ENCODE measurements around the gene RTN4RL1. TPM values are rescaled to one million over a fixed set of nuclear protein-coding genes. Genes with fewer than 3 reads are reported as not detected.

The RTN4RL1 gene
- total and polyA plus RNA-seq, 9 of the 15 experiments (the other 6 are each of a cell fraction or from before 2014, with no cell fraction given): 0.04 to 0.06 (median 0.04) TPM; not detected in 5

GRCh38 chr17:1951920-1952319, 73.2 kb downstream of the RTN4RL1 start (continued):
- TF ChIP-seq ZNF384 (IDR thresholded peaks at IDR 0.05; ENCODE audit: low read depth, low read length): no peak
- no peak for TF ChIP-seq SPI1 (IDR thresholded peaks at IDR 0.05; ENCODE audit: borderline replicate concordance, low read depth, low read length)
- TF ChIP-seq, protein P1, sequence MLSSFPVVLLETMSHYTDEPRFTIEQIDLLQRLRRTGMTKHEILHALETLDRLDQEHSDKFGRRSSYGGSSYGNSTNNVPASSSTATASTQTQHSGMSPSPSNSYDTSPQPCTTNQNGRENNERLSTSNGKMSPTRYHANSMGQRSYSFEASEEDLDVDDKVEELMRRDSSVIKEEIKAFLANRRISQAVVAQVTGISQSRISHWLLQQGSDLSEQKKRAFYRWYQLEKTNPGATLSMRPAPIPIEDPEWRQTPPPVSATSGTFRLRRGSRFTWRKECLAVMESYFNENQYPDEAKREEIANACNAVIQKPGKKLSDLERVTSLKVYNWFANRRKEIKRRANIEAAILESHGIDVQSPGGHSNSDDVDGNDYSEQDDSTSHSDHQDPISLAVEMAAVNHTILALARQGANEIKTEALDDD (IDR thresholded peaks at IDR 0.05): no peak
- no peak for TF ChIP-seq MCM7 (IDR thresholded peaks at IDR 0.05)
- no peak for TF ChIP-seq PTRF (tag; IDR thresholded peaks at IDR 0.05)
- TF ChIP-seq ZNF347 (CRISPR knock-in tag; IDR thresholded peaks at IDR 0.05; ENCODE audit: low read depth): no peak
- TF ChIP-seq ETV6 (IDR thresholded peaks at IDR 0.05; ENCODE audit: borderline replicate concordance in 1 of 2, low read depth in 2 of 2, low read length in 1 of 2): no peak
- TF ChIP-seq ETV6 (CRISPR knock-in tag; IDR thresholded peaks at IDR 0.05; ENCODE audit: borderline replicate concordance): no peak
- TF ChIP-seq, protein P2, sequence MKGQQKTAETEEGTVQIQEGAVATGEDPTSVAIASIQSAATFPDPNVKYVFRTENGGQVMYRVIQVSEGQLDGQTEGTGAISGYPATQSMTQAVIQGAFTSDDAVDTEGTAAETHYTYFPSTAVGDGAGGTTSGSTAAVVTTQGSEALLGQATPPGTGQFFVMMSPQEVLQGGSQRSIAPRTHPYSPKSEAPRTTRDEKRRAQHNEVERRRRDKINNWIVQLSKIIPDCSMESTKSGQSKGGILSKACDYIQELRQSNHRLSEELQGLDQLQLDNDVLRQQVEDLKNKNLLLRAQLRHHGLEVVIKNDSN (CRISPR knock-in tag; IDR thresholded peaks at IDR 0.05): peak; percentile 56
- no peak for TF ChIP-seq FOXM1 (IDR thresholded peaks at IDR 0.05; ENCODE audit: low read depth)
- TF ChIP-seq FOXM1 (CRISPR knock-in tag; IDR thresholded peaks at IDR 0.05; ENCODE audit: low read depth): no peak
- TF ChIP-seq EZH2 (IDR thresholded peaks at IDR 0.05; ENCODE audit: borderline replicate concordance, low read depth, low read length): no peak
- TF ChIP-seq ELF1 (tag; IDR thresholded peaks at IDR 0.05): no peak
- TF ChIP-seq ELF2 (CRISPR knock-in tag; IDR thresholded peaks at IDR 0.05): no peak
- TF ChIP-seq ZNF224 (CRISPR knock-in tag; IDR thresholded peaks at IDR 0.05): no peak
- TF ChIP-seq CEBPB (tag; IDR thresholded peaks at IDR 0.05): no peak
- TF ChIP-seq KDM2B (CRISPR knock-in tag; IDR thresholded peaks at IDR 0.05): no peak
- TF ChIP-seq L3MBTL2 (IDR thresholded peaks at IDR 0.05): peak; percentile 89
- no peak for TF ChIP-seq HDAC2 (IDR thresholded peaks at IDR 0.05)
- TF ChIP-seq HDAC3 (IDR thresholded peaks at IDR 0.05; ENCODE audit: borderline replicate concordance, partially characterized antibody): no peak
- no peak for TF ChIP-seq MECOM (CRISPR knock-in tag; IDR thresholded peaks at IDR 0.05)
